HepG2 (cell line): ENCODE measurements around the gene SSU72. TPM values are rescaled to one million over a fixed set of nuclear protein-coding genes. Genes with fewer than 3 reads are reported as not detected.

ENCODE experiments used
- CHD4 ChIP-seq: fragments of 200-600 bp; sonication (generic); IDR thresholded peaks from 2 replicates; pipeline ENCODE4 v1.7.0; 2017; ENCODE audit warnings: mild to moderate bottlenecking, low read length, borderline replicate concordance
- DNMT1 ChIP-seq: sonication (generic); formaldehyde crosslinking; IDR thresholded peaks from 2 replicates; pipeline ENCODE4 v1.5.1; 2020; ENCODE audit warnings: mild to moderate bottlenecking, missing genetic modification reagents
- EZH2 ChIP-seq: conservative IDR thresholded peaks from 2 replicates; pipeline ENCODE4 v1.6.1; 2012; ENCODE audit warnings: mild to moderate bottlenecking, low read depth, low read length, moderate library complexity
- FOXK2 ChIP-seq: fragments of 450-650 bp; IDR thresholded peaks from 2 replicates; pipeline ENCODE4 v1.6.1; 2016
- MAZ ChIP-seq, 2 experiments: sonication (generic) in 1 of 2; formaldehyde crosslinking in 1 of 2; IDR thresholded peaks; 2 replicates each; pipeline versions ENCODE4 v1.5.0 to v1.6.1; 2012 to 2020; ENCODE audit warnings: low read depth in 2 of 2, mild to moderate bottlenecking in 2 of 2, borderline replicate concordance in 1 of 2, improper control_type of control experiment in 1 of 2, low read length in 1 of 2, missing genetic modification reagents in 1 of 2, moderate library complexity in 1 of 2
- MIXL1 ChIP-seq: IDR thresholded peaks from 2 replicates; pipeline ENCODE4 v1.6.1; 2016
- RAD51 ChIP-seq: fragments of 450-650 bp; IDR thresholded peaks from 2 replicates; pipeline ENCODE4 v1.6.1; 2016; ENCODE audit warnings: borderline replicate concordance
- RBM22 ChIP-seq: fragments of 200-400 bp; formaldehyde crosslinking; optimal IDR thresholded peaks from 2 replicates; pipeline ENCODE3; 2017; ENCODE audit warnings: mild to moderate bottlenecking, low read length, moderate library complexity
- SMARCC2 ChIP-seq: fragments of 450-650 bp; IDR thresholded peaks from 2 replicates; pipeline ENCODE4 v1.6.1; 2017; ENCODE audit warnings: antibody characterized with exemption, mild to moderate bottlenecking
- ZC3H4 ChIP-seq: sonication (generic); formaldehyde crosslinking; IDR thresholded peaks from 2 replicates; pipeline ENCODE4 v1.4.0; 2020; ENCODE audit warnings: missing genetic modification reagents, borderline replicate concordance
- ZNF180 ChIP-seq: sonication (generic); formaldehyde crosslinking; IDR thresholded peaks from 2 replicates; pipeline ENCODE4 v1.4.0; 2020; ENCODE audit warnings: low read depth, missing genetic modification reagents, borderline replicate concordance
- ZNF496 ChIP-seq: sonication (generic); formaldehyde crosslinking; IDR thresholded peaks from 2 replicates; pipeline ENCODE4 v1.8.1; 2023; ENCODE audit warnings: mild to moderate bottlenecking, moderate library complexity, missing genetic modification reagents; ENCODE audit not compliant: insufficient replicate concordance
- ZNF546 ChIP-seq: sonication (generic); formaldehyde crosslinking; conservative IDR thresholded peaks from 2 replicates; pipeline ENCODE4 v1.8.1; 2023; ENCODE audit warnings: mild to moderate bottlenecking, missing genetic modification reagents
- ZNF550 ChIP-seq: sonication (generic); formaldehyde crosslinking; IDR thresholded peaks from 2 replicates; pipeline ENCODE4 v1.4.0; 2020; ENCODE audit warnings: mild to moderate bottlenecking, missing genetic modification reagents, borderline replicate concordance
- ZNF607 ChIP-seq: sonication (generic); formaldehyde crosslinking; IDR thresholded peaks from 2 replicates; pipeline ENCODE4 v1.5.1; 2020; ENCODE audit warnings: missing genetic modification reagents, mild to moderate bottlenecking, borderline replicate concordance
- ZNF737 ChIP-seq: sonication (generic); formaldehyde crosslinking; IDR thresholded peaks from 2 replicates; pipeline ENCODE4 v1.5.0; 2020; ENCODE audit warnings: missing genetic modification reagents, mild to moderate bottlenecking, borderline replicate concordance
- ZNF777 ChIP-seq: sonication (generic); formaldehyde crosslinking; IDR thresholded peaks from 2 replicates; pipeline ENCODE4 v1.4.0; 2020; ENCODE audit warnings: missing genetic modification reagents
- ZNF781 ChIP-seq: sonication (generic); formaldehyde crosslinking; IDR thresholded peaks from 2 replicates; pipeline ENCODE4 v1.5.1; 2020; ENCODE audit warnings: borderline replicate concordance, mild to moderate bottlenecking, missing genetic modification reagents; ENCODE audit errors: not compliant biosample characterization
- polyA plus RNA-seq, 8 experiments: library from polyadenylated mRNA; depleted of rRNA in 3 of 8; stranded (reverse) in 7 of 8; unstranded in 1 of 8; fragments of >200 nt; fragmentation: Illumina TruSeq in 4 of 8; extraction: Trizol in 4 of 8; gene quantifications; 2 replicates each; pipeline versions ENCODE4 v1.2.1 to v1.2.3, GENCODE V29; 2011 to 2016; ENCODE audit warnings: low read depth in 4 of 8, missing spikeins in 1 of 8, mixed read lengths in 1 of 8; ENCODE audit not compliant: insufficient read depth in 1 of 8
- total RNA-seq, 5 experiments: library from RNA; depleted of rRNA; stranded (reverse); fragments of >200 nt; fragmentation: Illumina TruSeq; extraction: Trizol; gene quantifications; 2 replicates each; pipeline ENCODE4 v1.2.3, GENCODE V29; 2016; ENCODE audit warnings: low read depth in 1 of 5
- TF ChIP-seq, protein P1 (sequence below): IDR thresholded peaks from 2 replicates; pipeline ENCODE4 v1.6.1; 2016; ENCODE audit warnings: low read depth, control low read depth
- TF ChIP-seq, protein P2 (sequence below): sonication (generic); formaldehyde crosslinking; IDR thresholded peaks from 2 replicates; pipeline ENCODE4 v1.4.0; 2020; ENCODE audit warnings: missing genetic modification reagents, borderline replicate concordance
- TF ChIP-seq, protein P3 (sequence below): sonication (generic); formaldehyde crosslinking; IDR thresholded peaks from 2 replicates; pipeline ENCODE4 v1.8.1; 2022; ENCODE audit warnings: mild to moderate bottlenecking, missing genetic modification reagents
- TF ChIP-seq, protein P4 (sequence below): IDR thresholded peaks from 2 replicates; pipeline ENCODE4 v1.6.1; 2018; ENCODE audit warnings: missing genetic modification reagents, mild to moderate bottlenecking, missing compliant biosample characterization

SSU72 gene
- total and polyA plus RNA-seq, 2 of the 13 experiments (the other 11 are each of a cell fraction or from before 2014, with no cell fraction given) = 42.8 to 67.1 TPM

DNA sequence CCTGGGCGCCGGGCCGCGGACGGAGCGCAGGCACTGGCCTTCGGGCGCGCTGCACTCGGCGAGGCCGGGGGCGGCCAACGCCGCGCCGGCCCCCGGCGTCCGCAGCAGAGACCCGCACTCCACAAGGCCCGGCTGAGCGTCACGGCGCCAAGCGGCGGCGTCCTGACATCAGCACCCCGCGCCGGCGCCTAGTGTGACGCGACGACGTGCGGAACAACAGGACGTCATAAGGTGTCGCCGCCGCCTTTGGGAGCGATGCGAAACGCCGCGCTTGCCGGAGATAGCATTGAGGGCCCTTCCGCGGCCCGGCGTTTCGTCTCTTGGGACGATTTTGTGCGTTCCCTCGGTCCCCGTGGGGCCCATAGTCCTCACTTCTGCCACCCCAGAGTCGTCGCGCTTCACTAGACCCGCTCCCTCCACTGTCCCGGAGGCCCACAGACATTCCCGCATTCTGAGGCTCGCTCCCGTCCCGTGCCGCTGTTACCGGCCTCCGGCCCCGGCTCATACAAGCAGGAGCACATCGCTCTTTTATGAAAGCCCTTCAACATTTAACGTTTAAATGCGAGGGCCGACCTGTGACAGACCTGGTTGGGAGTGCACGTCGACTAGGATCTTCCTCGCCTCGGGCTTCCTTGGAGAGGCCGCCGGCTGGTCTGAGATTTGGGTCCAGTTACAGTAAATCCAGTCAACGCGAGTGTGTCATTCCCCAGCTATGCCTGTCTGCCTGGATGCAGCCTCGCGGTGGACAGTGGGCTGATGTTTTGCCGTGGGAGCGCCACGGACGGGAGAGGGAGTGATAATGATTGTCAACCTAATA, at the start of gene SSU72 (continued):
- peak; percentile 45; the same call in 1 of the 2 replicates for TF ChIP-seq ZNF777 (CRISPR knock-in tag)
- TF ChIP-seq MIXL1 (CRISPR knock-in tag) = 0 out of 2 replicates have a peak, but pooled peaks have one; percentile 4
- TF ChIP-seq SMARCC2 = peak; percentile 60; the same call in 1 of the 2 replicates
- TF ChIP-seq, protein P1, sequence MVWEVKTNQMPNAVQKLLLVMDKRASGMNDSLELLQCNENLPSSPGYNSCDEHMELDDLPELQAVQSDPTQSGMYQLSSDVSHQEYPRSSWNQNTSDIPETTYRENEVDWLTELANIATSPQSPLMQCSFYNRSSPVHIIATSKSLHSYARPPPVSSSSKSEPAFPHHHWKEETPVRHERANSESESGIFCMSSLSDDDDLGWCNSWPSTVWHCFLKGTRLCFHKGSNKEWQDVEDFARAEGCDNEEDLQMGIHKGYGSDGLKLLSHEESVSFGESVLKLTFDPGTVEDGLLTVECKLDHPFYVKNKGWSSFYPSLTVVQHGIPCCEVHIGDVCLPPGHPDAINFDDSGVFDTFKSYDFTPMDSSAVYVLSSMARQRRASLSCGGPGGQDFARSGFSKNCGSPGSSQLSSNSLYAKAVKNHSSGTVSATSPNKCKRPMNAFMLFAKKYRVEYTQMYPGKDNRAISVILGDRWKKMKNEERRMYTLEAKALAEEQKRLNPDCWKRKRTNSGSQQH (CRISPR knock-in tag) = peak; percentile 87; the same call in 1 of the 2 replicates
- TF ChIP-seq EZH2 = no peak
- no peak for TF ChIP-seq RBM22
- TF ChIP-seq DNMT1 (CRISPR knock-in tag) = no peak
- peak; percentile 57 for TF ChIP-seq ZNF607
- TF ChIP-seq ZC3H4 (CRISPR knock-in tag) = peak; percentile 67; the same call in 1 of the 2 replicates
- TF ChIP-seq, protein P2, sequence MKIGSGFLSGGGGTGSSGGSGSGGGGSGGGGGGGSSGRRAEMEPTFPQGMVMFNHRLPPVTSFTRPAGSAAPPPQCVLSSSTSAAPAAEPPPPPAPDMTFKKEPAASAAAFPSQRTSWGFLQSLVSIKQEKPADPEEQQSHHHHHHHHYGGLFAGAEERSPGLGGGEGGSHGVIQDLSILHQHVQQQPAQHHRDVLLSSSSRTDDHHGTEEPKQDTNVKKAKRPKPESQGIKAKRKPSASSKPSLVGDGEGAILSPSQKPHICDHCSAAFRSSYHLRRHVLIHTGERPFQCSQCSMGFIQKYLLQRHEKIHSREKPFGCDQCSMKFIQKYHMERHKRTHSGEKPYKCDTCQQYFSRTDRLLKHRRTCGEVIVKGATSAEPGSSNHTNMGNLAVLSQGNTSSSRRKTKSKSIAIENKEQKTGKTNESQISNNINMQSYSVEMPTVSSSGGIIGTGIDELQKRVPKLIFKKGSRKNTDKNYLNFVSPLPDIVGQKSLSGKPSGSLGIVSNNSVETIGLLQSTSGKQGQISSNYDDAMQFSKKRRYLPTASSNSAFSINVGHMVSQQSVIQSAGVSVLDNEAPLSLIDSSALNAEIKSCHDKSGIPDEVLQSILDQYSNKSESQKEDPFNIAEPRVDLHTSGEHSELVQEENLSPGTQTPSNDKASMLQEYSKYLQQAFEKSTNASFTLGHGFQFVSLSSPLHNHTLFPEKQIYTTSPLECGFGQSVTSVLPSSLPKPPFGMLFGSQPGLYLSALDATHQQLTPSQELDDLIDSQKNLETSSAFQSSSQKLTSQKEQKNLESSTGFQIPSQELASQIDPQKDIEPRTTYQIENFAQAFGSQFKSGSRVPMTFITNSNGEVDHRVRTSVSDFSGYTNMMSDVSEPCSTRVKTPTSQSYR (CRISPR knock-in tag) = 0 out of 2 replicates have a peak, but pooled peaks have one; percentile 11
- TF ChIP-seq ZNF550 (CRISPR knock-in tag) = 0 out of 2 replicates have a peak, but pooled peaks have one; percentile 35
- no peak for TF ChIP-seq CHD4
- TF ChIP-seq ZNF496 (CRISPR knock-in tag) = no peak
- TF ChIP-seq ZNF180 (CRISPR knock-in tag) = no peak
- 0 out of 2 replicates have a peak, but pooled peaks have one; percentile 17 for TF ChIP-seq ZNF546 (CRISPR knock-in tag)
- TF ChIP-seq ZNF737 (CRISPR knock-in tag) = 0 out of 2 replicates have a peak, but pooled peaks have one; percentile 44
- TF ChIP-seq, protein P3, sequence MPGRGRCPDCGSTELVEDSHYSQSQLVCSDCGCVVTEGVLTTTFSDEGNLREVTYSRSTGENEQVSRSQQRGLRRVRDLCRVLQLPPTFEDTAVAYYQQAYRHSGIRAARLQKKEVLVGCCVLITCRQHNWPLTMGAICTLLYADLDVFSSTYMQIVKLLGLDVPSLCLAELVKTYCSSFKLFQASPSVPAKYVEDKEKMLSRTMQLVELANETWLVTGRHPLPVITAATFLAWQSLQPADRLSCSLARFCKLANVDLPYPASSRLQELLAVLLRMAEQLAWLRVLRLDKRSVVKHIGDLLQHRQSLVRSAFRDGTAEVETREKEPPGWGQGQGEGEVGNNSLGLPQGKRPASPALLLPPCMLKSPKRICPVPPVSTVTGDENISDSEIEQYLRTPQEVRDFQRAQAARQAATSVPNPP (CRISPR knock-in tag) = 0 out of 2 replicates have a peak, but pooled peaks have one; percentile 41
- TF ChIP-seq ZNF781 (CRISPR knock-in tag) = no peak
- TF ChIP-seq FOXK2 = peak; percentile 73; the same call in 1 of the 2 replicates
- no peak for TF ChIP-seq RAD51
- TF ChIP-seq, protein P4, sequence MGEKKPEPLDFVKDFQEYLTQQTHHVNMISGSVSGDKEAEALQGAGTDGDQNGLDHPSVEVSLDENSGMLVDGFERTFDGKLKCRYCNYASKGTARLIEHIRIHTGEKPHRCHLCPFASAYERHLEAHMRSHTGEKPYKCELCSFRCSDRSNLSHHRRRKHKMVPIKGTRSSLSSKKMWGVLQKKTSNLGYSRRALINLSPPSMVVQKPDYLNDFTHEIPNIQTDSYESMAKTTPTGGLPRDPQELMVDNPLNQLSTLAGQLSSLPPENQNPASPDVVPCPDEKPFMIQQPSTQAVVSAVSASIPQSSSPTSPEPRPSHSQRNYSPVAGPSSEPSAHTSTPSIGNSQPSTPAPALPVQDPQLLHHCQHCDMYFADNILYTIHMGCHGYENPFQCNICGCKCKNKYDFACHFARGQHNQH (CRISPR knock-in tag) = peak; percentile 50; the same call in 1 of the 2 replicates
- no peak for TF ChIP-seq MAZ (IDR thresholded peaks at IDR 0.05; ENCODE audit: borderline replicate concordance, low read depth, low read length)
- TF ChIP-seq MAZ (CRISPR knock-in tag; IDR thresholded peaks at IDR 0.05; ENCODE audit: low read depth) = peak; percentile 66
